Heart left ventricle (tissue), 16 donors: ENCODE data around the gene UBE4B. TPM values are rescaled to one million over a fixed set of nuclear protein-coding genes. Genes with fewer than 3 reads are reported as not detected.

ENCODE experiments used
- ATAC-seq, 4 donors: fragments of 200-7000 bp; cut with Tn5 transposase; one replicate each; pipeline ENCODE4 v1.9.1; 2020 to 2022; ENCODE audit warnings: moderate library complexity in 4 of 4, mild to moderate bottlenecking in 3 of 4, moderate number of reproducible peaks in 1 of 4
- DNase-seq, 5 donors: peaks; one replicate each; pipeline ENCODE4 v3.0.0-alpha.2; 2020
- H3K27ac ChIP-seq, 12 donors: fragments of 200-600 bp; sonication (generic) in 4 of 12; one replicate each; pipeline versions ENCODE4 v1.5.0 to v1.8.0; 2016 to 2022; ENCODE audit warnings: mild to moderate bottlenecking in 2 of 12
- H3K27me3 ChIP-seq, 9 donors: fragments of 200-600 bp; sonication (generic) in 2 of 9; one replicate each; pipeline versions ENCODE4 v1.5.1 to v1.8.0; 2016 to 2022; ENCODE audit warnings: mild to moderate bottlenecking in 3 of 9
- H3K36me3 ChIP-seq, 9 donors: fragments of 200-600 bp; sonication (generic) in 2 of 9; one replicate each; pipeline versions ENCODE4 v1.5.0 to v1.8.0; 2018 to 2022; ENCODE audit warnings: mild to moderate bottlenecking in 2 of 9
- H3K4me1 ChIP-seq, 12 donors: fragments of 200-600 bp; sonication (generic) in 4 of 12; one replicate each; pipeline versions ENCODE4 v1.5.0 to v1.8.0; 2016 to 2022; ENCODE audit warnings: mild to moderate bottlenecking in 3 of 12
- H3K4me3 ChIP-seq, 12 donors: fragments of 200-600 bp; sonication (generic) in 4 of 12; one replicate each; pipeline versions ENCODE4 v1.5.0 to v1.8.0; 2017 to 2022; ENCODE audit warnings: mild to moderate bottlenecking in 9 of 12, moderate library complexity in 4 of 12
- H3K9me3 ChIP-seq, 12 donors: fragments of 200-600 bp; sonication (generic) in 4 of 12; one replicate each; pipeline versions ENCODE4 v1.5.0 to v1.8.0; 2016 to 2022; ENCODE audit warnings: mild to moderate bottlenecking in 1 of 12
- POLR2A ChIP-seq, 2 donors: fragments of 450-650 bp; IDR thresholded peaks; one replicate each; pipeline ENCODE4 v1.6.1; 2017; ENCODE audit warnings: antibody characterized with exemption in 2 of 2, mild to moderate bottlenecking in 2 of 2, moderate library complexity in 2 of 2
- WGBS, 4 donors: extraction: QIAGEN DNeasy Blood & Tissue Kit in 2 of 4; methylation state at CpG; one replicate each; pipeline versions ENCODE4 v1.1.5 to v1.1.7; 2013 to 2018; 5-methylcytosine and 5-hydroxymethylcytosine counted together
- intact Hi-C, 10 donors: fragments of 100-400 bp; cut with DNase I; formaldehyde crosslinking; loops; one replicate each; pipeline versions ENCODE4 v1.11.1 to v1.14.2; 2022
- polyA plus RNA-seq, 2 donors: library from polyadenylated mRNA; stranded (reverse); fragments of 200-250 nt; gene quantifications; one replicate each; pipeline ENCODE4 v1.2.3, GENCODE V29; 2013
- total RNA-seq, 9 donors: library from RNA; depleted of rRNA in 2 of 9; stranded (reverse); fragments of >200 nt in 2 of 9; fragmentation: NEBNext Ultra II Directional in 3 of 9; extraction: Animal tissue kit (Norgen Biotek cat#: 25700) in 3 of 9; gene quantifications; one replicate each; pipeline versions ENCODE4 v1.1.0 to v1.2.4, GENCODE V29; 2016 to 2023
- TF ChIP-seq, protein P1 (sequence below), 12 donors: fragments of 200-600 bp; sonication (generic) in 4 of 12; IDR thresholded peaks; one replicate each; pipeline versions ENCODE4 v1.5.0 to v1.8.0; 2018 to 2022; ENCODE audit warnings: antibody characterized with exemption in 12 of 12, mild to moderate bottlenecking in 5 of 12
- donor health status: ischemic (EF 13 %, LVEDD 7.1; RV severe dilation, severe dysfunction).
- donor health status: healthy with polysubstance abuse.
- donor health status: DM: no; HTN: yes; CAD: no.
- donor health status: DM: no; HTN: no; CAD: no.
- donor health status: ischemic (EF 25% LVEDD 6.9; RV normal size, moderate dysfunction).
- donor health status: ischemic (EF 25% LVEDD 5.7; RV mildly dilated, moderate dysfunction).
- donor health status: healthy.
- donor health status: DM: yes; HTN: yes; CAD: no.
- donor health status: ischemic (EF 35%, LVEDD 5.7; RV mildly dilated, moderate dysfunction).
- donor health status: nonischemic (EF 11% LVEDD 7.7; RV severe dilation, severe dysfunction).
- donor health status: DM: yes; HTN: yes; CAD: no.
- donor health status: PGD.
- donor health status: ischemic (EF 29% LVEDD 5.4; RV normal size, mild dysfunction).
- donor health status: nonischemic (EF 23%, LVEDD 6.1; RV moderate dilation, normal function).

UBE4B gene
- total and polyA plus RNA-seq, 11 donors = 18.5 to 132 (median 67.3) TPM

DNA sequence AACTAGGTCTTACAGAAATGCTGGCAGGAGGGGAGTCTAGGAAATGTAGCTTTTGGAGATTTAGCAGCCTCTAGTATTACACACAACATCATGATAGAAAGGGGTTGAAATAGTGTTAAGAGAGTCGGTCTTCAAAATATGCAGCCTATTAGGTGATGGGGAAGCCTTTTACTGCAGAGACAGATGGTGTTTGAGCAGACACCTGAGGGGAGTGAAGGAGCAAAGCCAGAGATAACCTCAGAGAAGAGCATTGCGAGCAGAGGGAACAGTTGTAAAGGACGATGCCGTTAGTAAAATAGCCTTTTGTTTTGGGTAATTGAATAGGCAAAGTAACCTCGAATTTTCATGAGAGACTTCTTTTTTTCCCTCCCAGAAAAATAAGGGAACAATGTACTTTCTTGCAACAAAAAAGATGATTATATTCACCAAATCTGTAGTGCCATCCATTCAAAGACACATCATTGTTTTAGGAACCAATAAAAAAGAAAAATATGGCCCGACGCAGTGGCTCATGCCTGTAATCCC is 111.3 kb downstream of the UBE4B start:
- DNase-seq = no peak
- no peak for ATAC-seq
- peaks cover 0 to 2% (median 0%) of the 10 kb centered on the region in 12 donors for H3K4me1 ChIP-seq
- no peaks in the 10 kb centered on the region for H3K9me3 ChIP-seq
- no peak for TF ChIP-seq POLR2A (IDR thresholded peaks at IDR 0.05)
- TF ChIP-seq, protein P1, sequence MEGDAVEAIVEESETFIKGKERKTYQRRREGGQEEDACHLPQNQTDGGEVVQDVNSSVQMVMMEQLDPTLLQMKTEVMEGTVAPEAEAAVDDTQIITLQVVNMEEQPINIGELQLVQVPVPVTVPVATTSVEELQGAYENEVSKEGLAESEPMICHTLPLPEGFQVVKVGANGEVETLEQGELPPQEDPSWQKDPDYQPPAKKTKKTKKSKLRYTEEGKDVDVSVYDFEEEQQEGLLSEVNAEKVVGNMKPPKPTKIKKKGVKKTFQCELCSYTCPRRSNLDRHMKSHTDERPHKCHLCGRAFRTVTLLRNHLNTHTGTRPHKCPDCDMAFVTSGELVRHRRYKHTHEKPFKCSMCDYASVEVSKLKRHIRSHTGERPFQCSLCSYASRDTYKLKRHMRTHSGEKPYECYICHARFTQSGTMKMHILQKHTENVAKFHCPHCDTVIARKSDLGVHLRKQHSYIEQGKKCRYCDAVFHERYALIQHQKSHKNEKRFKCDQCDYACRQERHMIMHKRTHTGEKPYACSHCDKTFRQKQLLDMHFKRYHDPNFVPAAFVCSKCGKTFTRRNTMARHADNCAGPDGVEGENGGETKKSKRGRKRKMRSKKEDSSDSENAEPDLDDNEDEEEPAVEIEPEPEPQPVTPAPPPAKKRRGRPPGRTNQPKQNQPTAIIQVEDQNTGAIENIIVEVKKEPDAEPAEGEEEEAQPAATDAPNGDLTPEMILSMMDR (IDR thresholded peaks at IDR 0.05) = no peak
- no peaks in the 10 kb centered on the region for H3K27me3 ChIP-seq
- H3K4me3 ChIP-seq = no peak overlapping the region
- H3K27ac ChIP-seq = no peak overlapping the region
- intact Hi-C loops = loop anchor here in 1 of 10 donors (10.0 kb wide), 1 partner anchor 191 kb away; no protein-coding TSS in a partner anchor
- H3K36me3 ChIP-seq = peaks cover 0 to 98% (median 68%) of the 10 kb centered on the region in 9 donors
- WGBS, 4 donors = 88 to 97% (median 94%) methylated on average over 7 of the region's 7 CpGs

DNA sequence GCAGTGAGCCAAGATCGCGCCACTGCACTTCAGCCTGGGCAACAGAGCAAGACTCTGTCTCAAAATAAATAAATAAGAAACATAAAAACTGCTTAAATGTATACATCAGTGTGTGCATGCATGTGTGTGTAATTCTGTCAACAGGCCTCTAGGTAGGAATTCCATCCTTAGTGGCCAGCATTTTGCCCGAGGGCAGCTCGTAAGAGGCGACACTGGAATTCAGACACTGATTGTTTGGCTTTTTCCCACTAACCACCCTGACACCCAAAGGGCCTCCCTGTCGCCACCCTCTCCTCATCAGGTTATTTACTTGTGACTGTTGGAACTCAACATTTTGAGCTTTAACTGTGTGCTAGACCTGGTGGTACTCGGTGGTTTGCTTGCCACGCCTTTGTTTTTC is 113.6 kb downstream of the UBE4B start:
- ATAC-seq (no peak), DNase-seq (no peak)
- Histone ChIP-seq H3K4me1 (peaks cover 0 to 9% (median 0%) of the 10 kb centered on the region in 12 donors), H3K36me3 (peaks cover 0 to 94% (median 52%) of the 10 kb centered on the region in 9 donors), H3K27me3 (no peaks in the 10 kb centered on the region), H3K4me3 (no peak overlapping the region), H3K27ac (no peak overlapping the region), H3K9me3 (no peaks in the 10 kb centered on the region)
- intact Hi-C loops = loop anchor here in 1 of 10 donors (10.0 kb wide), 1 partner anchor 188 kb away; no protein-coding TSS in a partner anchor
- no peak for TF ChIP-seq POLR2A (IDR thresholded peaks at IDR 0.05)
- TF ChIP-seq, protein P1 (IDR thresholded peaks at IDR 0.05) = no peak
- 91 to 97% (median 96%) methylated on average over 8 of the region's 8 CpGs for WGBS, 4 donors

DNA sequence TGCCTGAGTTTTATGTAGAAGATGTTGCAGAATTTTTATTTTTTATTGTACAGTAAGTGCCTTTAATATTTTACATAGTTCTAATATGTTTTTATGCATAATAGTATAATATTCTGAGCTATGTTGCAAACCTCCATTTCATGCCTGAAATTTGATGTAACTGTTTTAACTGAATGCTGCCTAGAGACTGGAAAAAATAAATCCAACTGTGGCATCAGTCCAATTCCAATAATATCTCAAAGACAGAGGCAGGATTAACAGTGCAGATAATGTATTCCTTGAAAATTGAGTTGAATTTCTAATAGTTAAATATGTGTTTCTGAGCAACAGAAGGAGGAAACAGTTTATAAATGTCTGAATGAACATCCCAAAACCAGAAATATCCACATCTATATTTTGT is 116.5 kb downstream of the UBE4B start:
- Histone ChIP-seq H3K9me3 (no peaks in the 10 kb centered on the region), H3K27ac (no peak overlapping the region), H3K4me3 (no peak overlapping the region), H3K27me3 (no peaks in the 10 kb centered on the region), H3K4me1 (peaks cover 0 to 14% (median 0%) of the 10 kb centered on the region in 12 donors), H3K36me3 (peaks cover 0 to 83% (median 41%) of the 10 kb centered on the region in 9 donors)
- DNase-seq (no peak), ATAC-seq (no peak)
- TF ChIP-seq, protein P1 (IDR thresholded peaks at IDR 0.05) = no peak
- no peak for TF ChIP-seq POLR2A (IDR thresholded peaks at IDR 0.05)
- intact Hi-C loops = loop anchor here in 1 of 10 donors (10.0 kb wide), 1 partner anchor 186 kb away; no protein-coding TSS in a partner anchor

DNA sequence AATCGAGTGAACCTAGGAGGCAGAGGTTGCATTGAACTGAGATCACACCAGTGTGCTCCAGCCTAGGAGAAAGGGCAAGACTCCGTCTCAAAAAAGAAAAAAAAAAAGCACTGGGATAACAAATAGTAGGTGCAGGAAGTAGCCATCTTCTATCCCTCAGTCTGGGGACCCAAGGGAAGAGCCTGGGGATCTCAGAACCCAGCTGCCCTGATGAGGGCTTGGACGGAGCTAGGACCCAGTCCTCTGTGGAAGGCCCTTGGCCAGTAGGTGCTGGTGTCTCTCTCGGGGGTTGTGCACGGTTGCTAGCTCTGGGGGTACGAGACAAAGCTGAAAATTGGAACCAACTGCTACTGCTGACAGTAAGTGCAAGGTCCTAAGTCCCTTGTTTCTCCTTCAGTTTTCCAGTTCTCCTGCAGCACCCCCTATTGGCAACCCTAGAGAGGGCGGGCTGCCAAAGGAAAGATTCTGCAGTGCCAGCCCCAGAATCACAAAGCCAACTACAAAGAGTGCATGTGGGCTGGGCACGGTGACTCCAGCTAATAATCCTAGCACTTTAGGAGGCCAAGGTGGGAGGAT is 120.0 kb downstream of the UBE4B start:
- Histone ChIP-seq H3K4me3 (no peak overlapping the region), H3K27me3 (no peaks in the 10 kb centered on the region), H3K27ac (peak overlapping the region in 2 of 12 donors; percentile 13 to 85), H3K4me1 (peaks cover 0 to 28% (median 1%) of the 10 kb centered on the region in 12 donors), H3K9me3 (no peaks in the 10 kb centered on the region), H3K36me3 (peaks cover 0 to 71% (median 26%) of the 10 kb centered on the region in 9 donors)
- ATAC-seq (peak in 2 of 4 donors; percentile 40 to 47), DNase-seq (peak in 3 of 5 donors; percentile 30 to 39 (median 34))
- intact Hi-C loops = loop anchor here in 2 of 10 donors (5.0 kb wide), 2 partner anchors 185 to 200 kb away; no protein-coding TSS in a partner anchor
- TF ChIP-seq, protein P1 (IDR thresholded peaks at IDR 0.05) = peak; percentile 18 to 65 (median 46)
- TF ChIP-seq POLR2A (IDR thresholded peaks at IDR 0.05) = no peak
- 78 to 86% (median 85%) methylated on average over 8 of the region's 8 CpGs for WGBS, 4 donors
